Measurements from ENCODE around the gene CMSS1.

CMSS1 gene

GRCh38 chr3:99881121-99881524 lies 63.5 kb downstream of the CMSS1 start:
- Histone ChIP-seq H3K27me3 (ENCODE audit: control insufficient read depth in 2 of 2, insufficient read depth in 2 of 2, low read length in 2 of 2) (no peaks in the 10 kb centered on the region), H3K9me3 (ENCODE audit: control insufficient read depth in 2 of 2, low read length in 2 of 2) (no peaks in the 10 kb centered on the region), H3K4me1 (ENCODE audit: control insufficient read depth in 2 of 2, insufficient read depth in 2 of 2, low read length in 2 of 2) (peaks cover 0 to 3% of the 10 kb centered on the region in 2 donors), H3K36me3 (ENCODE audit: control insufficient read depth in 2 of 2, insufficient read depth in 2 of 2, low read length in 2 of 2) (no peaks in the 10 kb centered on the region), H3K9ac (ENCODE audit: low read depth in 1 of 2, low read length in 2 of 2) (peak overlapping the region in 1 of 2 donors; percentile 39), H3K27ac (ENCODE audit: low read depth in 2 of 2, low read length in 2 of 2) (peak overlapping the region; percentile 38 to 83), H3K4me3 (ENCODE audit: low read length in 2 of 2) (no peak overlapping the region)

DNA sequence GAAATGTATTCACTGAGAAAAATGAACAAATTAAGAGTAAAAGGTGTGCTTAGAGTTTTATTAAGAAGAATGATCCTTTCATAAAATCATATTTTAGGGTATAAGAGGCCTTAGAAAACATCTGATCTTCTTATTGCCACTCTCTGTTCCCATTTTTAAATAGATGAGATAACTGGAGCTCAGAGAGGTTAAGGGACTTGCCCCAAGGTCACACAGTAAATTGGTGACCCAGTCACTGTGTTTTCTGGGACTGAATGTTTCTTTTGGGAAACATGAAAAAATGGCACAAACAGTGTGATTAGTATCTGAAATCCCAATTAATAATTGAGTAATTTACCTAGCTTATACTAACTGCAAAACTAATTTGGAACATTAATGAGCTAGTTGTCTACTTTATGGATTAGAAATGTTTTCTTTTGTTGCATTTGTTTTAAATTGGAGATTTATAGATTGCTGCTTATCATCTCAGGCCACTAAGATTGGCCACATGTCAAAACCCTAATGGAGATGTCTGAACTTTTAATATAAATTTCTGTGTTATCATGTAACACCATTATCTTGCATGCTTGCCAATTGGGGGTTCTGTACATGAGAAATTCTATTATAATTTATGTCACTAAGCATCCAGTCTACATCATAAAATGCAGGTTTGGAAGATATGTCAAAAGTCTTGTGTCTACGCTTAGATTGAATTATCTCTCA lies 64.9 kb downstream of the CMSS1 start:
- H3K4me1 ChIP-seq (ENCODE audit: control insufficient read depth in 2 of 2, insufficient read depth in 2 of 2, low read length in 2 of 2), result peaks cover 0 to 3% of the 10 kb centered on the region in 2 donors
- no peak overlapping the region for H3K4me3 ChIP-seq (ENCODE audit: low read length in 2 of 2)
- H3K27me3 ChIP-seq (ENCODE audit: control insufficient read depth in 2 of 2, insufficient read depth in 2 of 2, low read length in 2 of 2), result no peaks in the 10 kb centered on the region
- H3K9me3 ChIP-seq (ENCODE audit: control insufficient read depth in 2 of 2, low read length in 2 of 2), result no peaks in the 10 kb centered on the region
- H3K9ac ChIP-seq (ENCODE audit: low read depth in 1 of 2, low read length in 2 of 2), result no peak overlapping the region
- no peak overlapping the region for H3K27ac ChIP-seq (ENCODE audit: low read depth in 2 of 2, low read length in 2 of 2)
- no peaks in the 10 kb centered on the region for H3K36me3 ChIP-seq (ENCODE audit: control insufficient read depth in 2 of 2, insufficient read depth in 2 of 2, low read length in 2 of 2)

DNA sequence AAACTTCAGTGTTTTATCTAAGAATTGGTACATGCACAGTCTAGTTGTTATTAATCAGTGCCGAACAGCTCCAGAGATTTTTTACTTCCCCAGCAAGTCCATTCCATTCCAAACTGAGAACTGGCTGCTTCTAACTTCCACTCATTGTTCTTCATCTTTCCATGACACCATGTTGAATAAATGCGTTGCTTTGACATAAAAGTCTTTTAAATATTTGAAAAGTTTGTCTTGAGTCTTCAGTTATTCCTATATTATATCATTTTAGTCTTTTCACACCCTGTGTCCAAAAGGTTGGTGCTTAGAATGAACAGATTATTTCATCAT lies 65.4 kb downstream of the CMSS1 start:
- H3K4me3 ChIP-seq (ENCODE audit: low read length in 2 of 2), result no peak overlapping the region
- H3K27ac ChIP-seq (ENCODE audit: low read depth in 2 of 2, low read length in 2 of 2), result no peak overlapping the region
- peaks cover 0 to 3% of the 10 kb centered on the region in 2 donors for H3K4me1 ChIP-seq (ENCODE audit: control insufficient read depth in 2 of 2, insufficient read depth in 2 of 2, low read length in 2 of 2)
- H3K36me3 ChIP-seq (ENCODE audit: control insufficient read depth in 2 of 2, insufficient read depth in 2 of 2, low read length in 2 of 2), result no peaks in the 10 kb centered on the region
- no peaks in the 10 kb centered on the region for H3K27me3 ChIP-seq (ENCODE audit: control insufficient read depth in 2 of 2, insufficient read depth in 2 of 2, low read length in 2 of 2)
- no peaks in the 10 kb centered on the region for H3K9me3 ChIP-seq (ENCODE audit: control insufficient read depth in 2 of 2, low read length in 2 of 2)
- no peak overlapping the region for H3K9ac ChIP-seq (ENCODE audit: low read depth in 1 of 2, low read length in 2 of 2)

DNA sequence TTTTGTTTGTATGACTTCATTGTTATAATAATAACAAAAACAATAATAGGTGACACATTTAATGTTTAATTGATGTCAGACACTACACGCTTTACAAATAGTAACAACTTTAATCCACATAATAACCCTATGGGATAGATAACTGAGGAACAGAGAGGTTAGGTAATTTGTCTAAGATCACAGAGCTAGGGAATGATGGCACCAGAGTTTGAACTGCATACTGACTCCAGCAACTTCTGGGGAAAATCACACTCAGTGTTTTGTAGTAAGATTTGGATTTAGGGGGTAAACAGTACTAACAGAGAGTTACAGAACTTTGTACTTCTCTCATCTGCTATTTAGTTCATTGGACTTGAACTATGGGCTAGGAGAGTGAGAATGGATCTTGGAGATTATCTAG lies 66.0 kb downstream of the CMSS1 start:
- no peaks in the 10 kb centered on the region for H3K27me3 ChIP-seq (ENCODE audit: control insufficient read depth in 2 of 2, insufficient read depth in 2 of 2, low read length in 2 of 2)
- H3K9me3 ChIP-seq (ENCODE audit: control insufficient read depth in 2 of 2, low read length in 2 of 2), result no peaks in the 10 kb centered on the region
- H3K36me3 ChIP-seq (ENCODE audit: control insufficient read depth in 2 of 2, insufficient read depth in 2 of 2, low read length in 2 of 2), result no peaks in the 10 kb centered on the region
- no peak overlapping the region for H3K27ac ChIP-seq (ENCODE audit: low read depth in 2 of 2, low read length in 2 of 2)
- peaks cover 0 to 3% of the 10 kb centered on the region in 2 donors for H3K4me1 ChIP-seq (ENCODE audit: control insufficient read depth in 2 of 2, insufficient read depth in 2 of 2, low read length in 2 of 2)
- H3K4me3 ChIP-seq (ENCODE audit: low read length in 2 of 2), result no peak overlapping the region
- no peak overlapping the region for H3K9ac ChIP-seq (ENCODE audit: low read depth in 1 of 2, low read length in 2 of 2)

DNA sequence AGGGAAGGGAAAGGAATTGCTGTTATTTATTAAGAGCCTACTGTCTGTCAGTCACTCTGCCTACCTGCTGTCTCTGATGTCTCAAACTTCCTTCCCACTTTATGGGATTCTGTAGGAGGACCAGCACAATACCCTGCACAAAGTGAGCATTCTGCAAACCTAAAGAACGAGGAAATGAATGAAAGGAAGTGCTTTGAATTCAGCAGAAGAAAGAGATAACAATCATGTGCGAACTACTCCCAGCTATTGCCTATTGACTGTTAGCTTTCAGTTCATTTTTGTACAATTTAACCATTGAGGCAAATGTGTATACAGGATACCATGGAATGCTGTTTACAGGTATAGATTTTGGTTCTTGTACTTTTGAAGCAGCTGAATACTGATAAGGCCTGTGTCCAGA lies 66.8 kb downstream of the CMSS1 start:
- peak overlapping the region in 1 of 2 donors; percentile 1 for H3K27ac ChIP-seq (ENCODE audit: low read depth in 2 of 2, low read length in 2 of 2)
- H3K4me1 ChIP-seq (ENCODE audit: control insufficient read depth in 2 of 2, insufficient read depth in 2 of 2, low read length in 2 of 2), result peaks cover 0 to 3% of the 10 kb centered on the region in 2 donors
- H3K27me3 ChIP-seq (ENCODE audit: control insufficient read depth in 2 of 2, insufficient read depth in 2 of 2, low read length in 2 of 2), result no peaks in the 10 kb centered on the region
- H3K9me3 ChIP-seq (ENCODE audit: control insufficient read depth in 2 of 2, low read length in 2 of 2), result no peaks in the 10 kb centered on the region
- H3K4me3 ChIP-seq (ENCODE audit: low read length in 2 of 2), result no peak overlapping the region
- no peak overlapping the region for H3K9ac ChIP-seq (ENCODE audit: low read depth in 1 of 2, low read length in 2 of 2)
- no peaks in the 10 kb centered on the region for H3K36me3 ChIP-seq (ENCODE audit: control insufficient read depth in 2 of 2, insufficient read depth in 2 of 2, low read length in 2 of 2)

- Histone ChIP-seq H3K27me3 (ENCODE audit: control insufficient read depth in 2 of 2, insufficient read depth in 2 of 2, low read length in 2 of 2) (no peaks in the 10 kb centered on the region), H3K9me3 (ENCODE audit: control insufficient read depth in 2 of 2, low read length in 2 of 2) (no peaks in the 10 kb centered on the region), H3K4me1 (ENCODE audit: control insufficient read depth in 2 of 2, insufficient read depth in 2 of 2, low read length in 2 of 2) (peaks cover 0 to 3% of the 10 kb centered on the region in 2 donors), H3K27ac (ENCODE audit: low read depth in 2 of 2, low read length in 2 of 2) (peak overlapping the region in 1 of 2 donors; percentile 1), H3K9ac (ENCODE audit: low read depth in 1 of 2, low read length in 2 of 2) (no peak overlapping the region), H3K4me3 (ENCODE audit: low read length in 2 of 2) (no peak overlapping the region), H3K36me3 (ENCODE audit: control insufficient read depth in 2 of 2, insufficient read depth in 2 of 2, low read length in 2 of 2) (no peaks in the 10 kb centered on the region)
Observed at GRCh38 chr3:99885085-99885484, 67.4 kb downstream of the CMSS1 start.

DNA sequence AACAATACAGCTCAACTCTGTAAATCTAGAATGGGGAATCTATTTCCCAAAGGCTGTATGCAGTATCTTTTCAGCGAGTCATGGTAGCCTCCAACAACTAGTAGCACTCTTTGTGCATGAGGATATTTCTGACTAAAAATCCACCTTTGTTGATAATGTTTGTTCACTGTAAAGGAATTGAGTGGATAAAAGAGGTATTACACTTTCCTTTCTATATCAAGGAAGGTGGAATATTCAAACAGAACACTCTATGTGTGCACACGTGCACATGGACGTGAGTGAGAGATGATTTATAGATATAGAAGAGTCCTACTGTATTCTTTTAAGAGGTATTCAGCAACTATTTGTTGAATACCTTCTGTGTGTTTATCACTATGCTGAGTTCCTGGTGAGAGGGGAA lies 68.2 kb downstream of the CMSS1 start:
- Histone ChIP-seq H3K4me3 (ENCODE audit: low read length in 2 of 2) (no peak overlapping the region), H3K36me3 (ENCODE audit: control insufficient read depth in 2 of 2, insufficient read depth in 2 of 2, low read length in 2 of 2) (no peaks in the 10 kb centered on the region), H3K27ac (ENCODE audit: low read depth in 2 of 2, low read length in 2 of 2) (no peak overlapping the region), H3K9ac (ENCODE audit: low read depth in 1 of 2, low read length in 2 of 2) (no peak overlapping the region), H3K9me3 (ENCODE audit: control insufficient read depth in 2 of 2, low read length in 2 of 2) (no peaks in the 10 kb centered on the region), H3K4me1 (ENCODE audit: control insufficient read depth in 2 of 2, insufficient read depth in 2 of 2, low read length in 2 of 2) (peaks cover 0 to 3% of the 10 kb centered on the region in 2 donors), H3K27me3 (ENCODE audit: control insufficient read depth in 2 of 2, insufficient read depth in 2 of 2, low read length in 2 of 2) (no peaks in the 10 kb centered on the region)

GRCh38 chr3:99891610-99892285 lies 74.1 kb downstream of the CMSS1 start:
- H3K27me3 ChIP-seq (ENCODE audit: control insufficient read depth in 2 of 2, insufficient read depth in 2 of 2, low read length in 2 of 2), result no peaks in the 10 kb centered on the region

GRCh38 chr3:99892332-99892731 lies 74.7 kb downstream of the CMSS1 start:
- H3K4me1 ChIP-seq (ENCODE audit: control insufficient read depth in 2 of 2, insufficient read depth in 2 of 2, low read length in 2 of 2), result no peaks in the 10 kb centered on the region
- H3K4me3 ChIP-seq (ENCODE audit: low read length in 2 of 2), result no peak overlapping the region
- H3K36me3 ChIP-seq (ENCODE audit: control insufficient read depth in 2 of 2, insufficient read depth in 2 of 2, low read length in 2 of 2), result no peaks in the 10 kb centered on the region
- H3K27ac ChIP-seq (ENCODE audit: low read depth in 2 of 2, low read length in 2 of 2), result no peak overlapping the region
- no peak overlapping the region for H3K9ac ChIP-seq (ENCODE audit: low read depth in 1 of 2, low read length in 2 of 2)
- no peaks in the 10 kb centered on the region for H3K27me3 ChIP-seq (ENCODE audit: control insufficient read depth in 2 of 2, insufficient read depth in 2 of 2, low read length in 2 of 2)
- H3K9me3 ChIP-seq (ENCODE audit: control insufficient read depth in 2 of 2, low read length in 2 of 2), result no peaks in the 10 kb centered on the region

More at GRCh38 chr3:99891610-99892285, 74.1 kb downstream of the CMSS1 start:
- Histone ChIP-seq H3K9ac (ENCODE audit: low read depth in 1 of 2, low read length in 2 of 2) (no peak overlapping the region), H3K27ac (ENCODE audit: low read depth in 2 of 2, low read length in 2 of 2) (no peak overlapping the region), H3K9me3 (ENCODE audit: control insufficient read depth in 2 of 2, low read length in 2 of 2) (no peaks in the 10 kb centered on the region), H3K4me1 (ENCODE audit: control insufficient read depth in 2 of 2, insufficient read depth in 2 of 2, low read length in 2 of 2) (no peaks in the 10 kb centered on the region), H3K4me3 (ENCODE audit: low read length in 2 of 2) (no peak overlapping the region), H3K36me3 (ENCODE audit: control insufficient read depth in 2 of 2, insufficient read depth in 2 of 2, low read length in 2 of 2) (no peaks in the 10 kb centered on the region)

DNA sequence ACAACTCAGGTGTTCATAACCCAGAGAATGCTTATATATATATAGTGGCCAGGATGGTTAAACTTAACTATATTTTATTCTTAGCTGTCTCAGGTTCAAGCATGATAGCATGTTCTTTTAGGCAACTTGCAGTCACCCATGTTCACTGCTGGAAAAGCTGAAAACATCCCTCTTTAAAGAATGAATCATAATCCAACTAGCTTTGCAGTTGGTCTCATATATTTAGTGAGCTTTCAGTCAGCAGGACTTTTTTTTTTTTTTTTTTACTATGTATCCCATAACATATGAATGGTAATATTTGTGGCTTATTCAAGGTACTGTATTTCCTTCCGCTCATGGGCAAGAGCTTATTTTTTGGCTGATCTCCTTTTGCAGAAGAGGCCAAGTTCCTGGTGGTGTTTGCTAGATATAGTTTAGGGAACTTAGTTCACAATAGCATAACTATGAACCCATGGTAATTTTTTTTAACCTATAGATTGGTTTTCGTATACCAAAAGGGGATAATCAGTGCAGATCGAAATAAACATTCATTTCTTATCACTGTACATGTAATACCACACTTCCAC lies 77.6 kb downstream of the CMSS1 start:
- H3K4me3 ChIP-seq (ENCODE audit: low read length in 2 of 2), result no peak overlapping the region
- no peaks in the 10 kb centered on the region for H3K27me3 ChIP-seq (ENCODE audit: control insufficient read depth in 2 of 2, insufficient read depth in 2 of 2, low read length in 2 of 2)
- no peak overlapping the region for H3K9ac ChIP-seq (ENCODE audit: low read depth in 1 of 2, low read length in 2 of 2)
- H3K27ac ChIP-seq (ENCODE audit: low read depth in 2 of 2, low read length in 2 of 2), result peak overlapping the region in 1 of 2 donors; percentile 3
- H3K36me3 ChIP-seq (ENCODE audit: control insufficient read depth in 2 of 2, insufficient read depth in 2 of 2, low read length in 2 of 2), result no peaks in the 10 kb centered on the region
- H3K9me3 ChIP-seq (ENCODE audit: control insufficient read depth in 2 of 2, low read length in 2 of 2), result no peaks in the 10 kb centered on the region
- no peaks in the 10 kb centered on the region for H3K4me1 ChIP-seq (ENCODE audit: control insufficient read depth in 2 of 2, insufficient read depth in 2 of 2, low read length in 2 of 2)
